HG03571 (cell line): Measurements from ENCODE around the gene RORC.
"Not testable (repeated sequence)": the region's sequence is repeated elsewhere in the genome, so short reads cannot be mapped to it uniquely, and the experiment has no call there.

Experiments
- ATAC-seq: cut with Tn5 transposase; IDR thresholded peaks from one replicate; pipeline ENCODE4 v1.9.1; 2021; ENCODE audit not compliant: unreplicated experiment

Gene RORC

GRCh38 chr1:151831605-151832004, at the start of gene RORC:
Gene RORC (minus strand): TSS chr1:151831802. CDS start chr1:151831764, 38 bp downstream.
- no peak for ATAC-seq

- no peak for ATAC-seq
Measured at GRCh38 chr1:151875419-151876097, 44.0 kb upstream of the RORC start.

- not testable (repeated sequence) for ATAC-seq
Measured at GRCh38 chr1:151872776-151873175, 41.2 kb upstream of the RORC start.

- ATAC-seq: no peak
Measured at GRCh38 chr1:151871284-151872030, 39.9 kb upstream of the RORC start.

- ATAC-seq: no peak
Measured at GRCh38 chr1:151868486-151868885, 36.9 kb upstream of the RORC start.

GRCh38 chr1:151867765-151868411, 36.3 kb upstream of the RORC start:
- no peak for ATAC-seq

- no peak for ATAC-seq
Measured at GRCh38 chr1:151867321-151867720, 35.7 kb upstream of the RORC start.

GRCh38 chr1:151864411-151864810, 32.8 kb upstream of the RORC start:
- ATAC-seq: no peak

- ATAC-seq: no peak
Measured at GRCh38 chr1:151862604-151863003, 31.0 kb upstream of the RORC start.

- no peak for ATAC-seq
Measured at GRCh38 chr1:151860504-151861187, 29.0 kb upstream of the RORC start.

- ATAC-seq: no peak
Measured at GRCh38 chr1:151859891-151860293, 28.3 kb upstream of the RORC start.

GRCh38 chr1:151858886-151859665, 27.5 kb upstream of the RORC start:
- no peak for ATAC-seq

GRCh38 chr1:151858030-151858746, 26.6 kb upstream of the RORC start:
- no peak for ATAC-seq

GRCh38 chr1:151855933-151856332, 24.3 kb upstream of the RORC start:
- no peak for ATAC-seq

- ATAC-seq: not testable (repeated sequence)
Measured at GRCh38 chr1:151855516-151855915, 23.9 kb upstream of the RORC start.

GRCh38 chr1:151854658-151855057, 23.1 kb upstream of the RORC start:
- no peak for ATAC-seq

- no peak for ATAC-seq
Measured at GRCh38 chr1:151853411-151853943, 21.9 kb upstream of the RORC start, which contains the start of gene THEM5. Gene THEM5 (minus strand): TSS chr1:151853712. CDS start chr1:151853565, 147 bp downstream.

GRCh38 chr1:151852733-151853132, 21.1 kb upstream of the RORC start:
- ATAC-seq: no peak

GRCh38 chr1:151851886-151852285, 20.3 kb upstream of the RORC start:
- no peak for ATAC-seq

GRCh38 chr1:151849871-151850270, 18.3 kb upstream of the RORC start:
- ATAC-seq: no peak
